GM21381 (cell line): Measurements from ENCODE around the gene SLC29A4.
"Not testable (repeated sequence)": the region's sequence is repeated elsewhere in the genome, so short reads cannot be mapped to it uniquely, and the experiment has no call there.

Source experiments
- ATAC-seq: cut with Tn5 transposase; IDR thresholded peaks from one replicate; pipeline ENCODE4 v1.9.1; 2021; ENCODE audit warnings: mild to moderate bottlenecking, moderate library complexity; ENCODE audit not compliant: unreplicated experiment

Gene SLC29A4

DNA sequence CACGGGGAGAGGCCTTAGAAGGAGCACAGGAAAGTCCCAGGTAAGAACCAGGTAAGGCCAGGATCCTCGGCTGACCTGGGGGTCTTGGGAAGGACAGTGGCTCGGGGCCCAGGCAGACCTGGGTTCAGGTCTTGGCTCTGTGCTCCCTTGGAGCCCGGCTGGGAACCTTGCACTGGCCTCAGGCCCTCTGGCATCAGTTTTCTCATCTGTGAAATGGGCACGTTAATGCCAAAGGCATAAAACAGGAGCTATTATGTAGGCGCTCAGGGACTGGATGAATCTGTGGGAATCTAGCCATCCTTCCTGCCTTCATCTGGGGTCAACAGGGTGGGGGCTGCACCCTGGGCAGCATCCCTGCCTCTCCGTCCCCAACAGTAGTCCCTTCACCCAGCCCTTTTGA is 8.3 kb upstream of the SLC29A4 start:
- no peak for ATAC-seq

DNA sequence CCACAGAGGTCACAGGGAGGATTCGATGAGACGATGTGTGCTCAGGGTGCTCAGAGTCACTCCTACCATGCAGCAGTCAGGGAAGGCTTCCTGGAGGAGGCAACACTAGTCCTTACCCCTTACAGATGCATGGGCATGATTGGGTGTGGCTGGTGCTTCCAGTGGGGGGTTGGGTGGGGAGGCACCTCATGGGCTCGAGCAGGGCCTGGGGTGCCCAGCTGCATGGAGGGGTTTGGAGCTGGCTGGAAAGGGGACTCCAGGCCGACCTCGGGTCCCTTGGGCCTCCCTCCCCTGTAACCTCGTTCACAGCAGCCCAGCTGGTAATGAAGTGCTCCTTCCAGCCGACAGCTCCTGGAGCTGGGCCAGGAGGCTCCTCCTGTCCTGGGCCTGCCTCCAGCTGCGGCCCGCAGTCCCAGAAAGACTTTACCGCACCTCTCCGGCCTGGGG is 7.7 kb upstream of the SLC29A4 start:
- not testable (repeated sequence) for ATAC-seq

DNA sequence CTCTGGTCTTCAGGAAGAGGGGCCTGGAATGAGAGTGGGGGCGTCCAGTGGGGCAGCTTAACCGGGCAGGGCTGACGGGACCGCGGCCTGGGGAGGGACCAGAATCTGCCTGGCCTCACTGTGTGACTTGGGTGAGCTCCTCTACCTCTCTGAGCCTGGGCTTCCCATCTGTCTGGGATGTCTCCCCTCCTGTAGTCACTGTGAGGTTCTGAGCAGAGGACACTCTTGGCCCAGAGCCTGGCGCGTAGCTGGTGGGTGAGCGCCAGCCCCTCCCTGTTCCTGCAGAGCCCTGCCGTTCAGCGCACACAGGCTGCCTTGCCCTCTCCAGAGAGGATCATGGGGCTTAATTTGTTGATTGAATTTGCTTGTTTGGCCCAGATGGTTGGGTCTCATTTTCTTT is 7.2 kb upstream of the SLC29A4 start:
- not testable (repeated sequence) for ATAC-seq

DNA sequence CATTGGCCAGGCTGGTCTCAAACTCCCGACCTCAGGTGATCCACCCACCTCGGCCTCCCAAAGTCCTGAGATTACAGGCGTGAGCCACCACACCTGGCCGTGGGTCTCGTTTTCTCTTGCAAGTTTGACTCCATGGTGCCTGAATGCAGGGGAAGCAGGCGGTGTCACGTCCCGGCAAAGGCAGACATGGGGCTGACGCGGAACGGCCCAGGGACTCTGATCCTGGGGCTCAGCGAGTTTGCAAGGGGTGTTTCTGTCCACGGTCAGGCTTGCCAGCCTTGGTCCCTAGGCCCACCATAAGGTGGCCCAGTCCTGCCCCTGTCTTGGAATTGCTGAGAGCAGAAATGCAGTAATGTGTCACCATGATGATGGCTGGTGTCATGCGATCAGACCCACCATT is 6.6 kb upstream of the SLC29A4 start:
- not testable (repeated sequence) for ATAC-seq

DNA sequence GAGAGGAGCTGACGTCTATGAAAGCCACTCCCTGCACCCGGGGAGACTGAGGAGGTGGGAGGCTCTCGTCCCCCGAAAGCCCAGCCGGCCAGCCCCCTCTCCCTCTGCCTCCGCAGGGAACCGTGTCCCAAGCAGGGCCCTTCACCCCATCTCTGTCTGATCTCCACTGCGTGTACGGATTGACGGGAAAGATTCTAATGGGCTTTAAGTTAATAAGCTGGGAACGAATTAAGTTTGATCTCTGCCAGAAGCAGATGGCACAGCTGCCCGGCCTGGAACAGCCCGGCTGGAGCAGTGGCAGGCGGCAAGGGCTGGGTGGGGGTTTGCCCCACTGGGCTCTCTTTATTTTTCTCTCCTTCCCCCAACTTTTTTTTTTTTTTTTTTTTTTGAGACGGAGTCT is 6.1 kb upstream of the SLC29A4 start:
- ATAC-seq = no peak

DNA sequence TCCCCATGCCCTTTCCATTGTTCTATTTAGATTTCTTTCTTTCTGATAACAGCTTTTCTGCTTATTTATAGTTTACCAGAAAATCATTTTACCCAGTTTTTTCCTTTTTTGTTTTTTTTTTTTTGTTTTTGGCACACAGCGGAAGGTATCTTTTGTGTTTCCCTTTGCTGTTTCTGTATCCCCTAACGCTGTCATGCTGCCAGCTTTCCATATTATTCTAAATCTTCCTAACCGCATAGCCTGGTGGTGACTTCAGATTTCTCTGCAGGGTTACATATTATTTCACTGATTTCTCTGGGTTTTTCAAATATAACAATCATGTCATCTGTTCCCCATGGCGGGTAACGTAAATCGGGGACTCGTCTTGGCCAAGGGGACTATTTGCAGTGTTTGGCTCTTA is 4.0 kb upstream of the SLC29A4 start:
- ATAC-seq = no peak

DNA sequence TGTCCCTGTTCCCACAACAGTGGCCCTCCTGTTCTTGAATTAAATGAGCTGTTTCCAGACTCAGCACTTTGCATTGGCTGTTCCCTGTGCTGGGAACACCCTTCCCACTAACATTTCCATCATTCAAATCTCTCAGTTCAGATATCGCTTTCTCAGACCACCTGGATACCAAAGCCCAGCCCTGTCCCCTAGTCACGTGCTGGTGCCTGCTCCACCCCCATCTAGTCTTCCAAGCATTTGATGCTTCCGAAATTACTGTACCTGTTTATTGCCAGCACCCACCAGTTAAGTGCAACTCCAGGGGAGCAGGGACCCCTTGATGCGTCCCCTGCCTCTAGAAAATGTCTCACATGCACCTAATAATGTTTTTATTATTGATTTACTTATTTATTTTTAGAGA is 3.0 kb upstream of the SLC29A4 start:
- ATAC-seq = no peak

DNA sequence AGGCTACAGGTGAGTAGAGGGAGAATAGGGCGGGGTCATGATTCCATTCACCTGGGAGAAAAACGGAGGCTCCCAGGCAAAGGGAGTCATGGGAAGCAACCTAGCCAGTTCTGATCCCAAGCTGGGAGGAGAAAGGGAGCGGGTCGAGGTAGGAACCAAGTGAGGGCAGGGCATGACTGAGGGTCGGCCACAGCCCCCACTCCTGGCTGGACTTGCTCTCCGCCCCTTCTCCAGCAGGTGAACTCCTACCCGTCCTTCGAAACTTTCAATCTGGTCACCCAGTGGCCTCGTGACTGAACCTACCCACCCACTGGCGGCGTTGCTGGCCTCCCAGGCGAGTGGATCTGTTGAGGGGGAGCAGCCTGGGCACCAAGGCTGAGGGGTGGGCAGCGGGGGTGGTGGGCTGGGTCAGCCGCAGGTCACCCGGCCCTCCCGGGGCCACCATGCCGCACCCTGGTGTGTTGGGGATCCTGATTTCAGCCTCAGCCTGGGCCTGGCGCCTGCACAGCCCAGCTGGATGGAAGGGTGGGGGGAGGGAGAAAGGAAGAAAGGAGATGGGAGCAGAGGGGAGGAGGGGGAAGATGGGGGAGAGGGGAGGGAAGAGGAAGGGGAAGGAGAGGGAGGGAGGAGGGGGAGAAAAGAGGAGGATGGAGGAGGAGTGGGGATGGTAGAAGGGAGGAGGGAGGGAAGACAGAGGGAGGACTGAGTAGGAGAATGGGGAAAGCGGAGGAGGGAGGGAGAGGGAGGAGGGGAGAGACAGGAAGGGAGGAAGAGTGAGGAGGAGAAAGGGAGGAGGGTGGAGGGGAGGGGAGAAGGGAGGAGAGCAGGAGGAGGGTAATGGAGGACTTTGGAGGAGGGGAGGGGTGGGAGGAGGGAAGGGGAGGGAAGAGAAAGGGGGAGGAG is 894 bp upstream of the SLC29A4 start:
- not testable (repeated sequence) for ATAC-seq

DNA sequence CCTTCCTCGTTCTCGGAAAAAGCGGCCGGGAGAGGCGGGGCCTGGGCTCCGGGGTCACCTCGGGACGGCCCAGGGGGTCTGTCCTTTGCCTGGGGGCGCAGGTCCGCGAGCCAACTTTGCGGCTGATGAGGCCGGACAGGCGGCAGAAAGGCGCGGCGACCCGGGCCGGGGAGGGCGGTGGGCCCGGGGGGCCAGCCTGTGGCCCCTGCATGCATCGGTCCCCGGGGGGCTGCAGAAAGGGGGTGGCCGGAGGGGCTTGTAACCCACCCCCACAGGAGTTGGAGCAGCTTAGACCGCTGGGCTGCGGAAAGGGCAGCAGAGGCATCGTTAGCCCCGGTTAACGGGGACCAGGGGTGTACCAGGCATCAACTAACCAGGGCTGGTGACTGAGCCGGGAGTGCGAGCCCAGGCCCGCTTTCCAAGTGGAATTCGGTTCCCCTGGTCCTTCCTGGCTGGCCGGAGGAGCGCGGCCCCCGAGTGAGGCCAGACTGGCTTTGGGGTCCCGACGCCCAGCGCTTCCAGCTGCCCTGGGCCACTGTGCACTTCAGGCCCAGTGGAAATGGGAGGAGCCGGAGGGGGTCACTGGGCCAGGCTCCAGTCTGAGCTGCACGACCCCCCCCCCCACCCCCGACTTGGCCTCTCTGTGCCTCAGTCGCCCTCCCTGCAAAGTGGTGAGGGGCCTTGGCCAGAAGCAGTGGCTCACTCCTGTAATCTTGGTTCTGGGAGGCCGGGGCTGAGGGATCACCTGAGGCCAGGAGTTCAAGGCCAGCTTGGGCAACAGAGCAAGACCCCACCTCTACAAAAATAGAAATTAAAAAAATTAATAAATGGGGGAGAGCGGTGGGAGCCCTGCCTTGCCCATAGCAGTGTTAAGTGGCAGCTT is 919 bp downstream of the SLC29A4 start:
- ATAC-seq = no peak

DNA sequence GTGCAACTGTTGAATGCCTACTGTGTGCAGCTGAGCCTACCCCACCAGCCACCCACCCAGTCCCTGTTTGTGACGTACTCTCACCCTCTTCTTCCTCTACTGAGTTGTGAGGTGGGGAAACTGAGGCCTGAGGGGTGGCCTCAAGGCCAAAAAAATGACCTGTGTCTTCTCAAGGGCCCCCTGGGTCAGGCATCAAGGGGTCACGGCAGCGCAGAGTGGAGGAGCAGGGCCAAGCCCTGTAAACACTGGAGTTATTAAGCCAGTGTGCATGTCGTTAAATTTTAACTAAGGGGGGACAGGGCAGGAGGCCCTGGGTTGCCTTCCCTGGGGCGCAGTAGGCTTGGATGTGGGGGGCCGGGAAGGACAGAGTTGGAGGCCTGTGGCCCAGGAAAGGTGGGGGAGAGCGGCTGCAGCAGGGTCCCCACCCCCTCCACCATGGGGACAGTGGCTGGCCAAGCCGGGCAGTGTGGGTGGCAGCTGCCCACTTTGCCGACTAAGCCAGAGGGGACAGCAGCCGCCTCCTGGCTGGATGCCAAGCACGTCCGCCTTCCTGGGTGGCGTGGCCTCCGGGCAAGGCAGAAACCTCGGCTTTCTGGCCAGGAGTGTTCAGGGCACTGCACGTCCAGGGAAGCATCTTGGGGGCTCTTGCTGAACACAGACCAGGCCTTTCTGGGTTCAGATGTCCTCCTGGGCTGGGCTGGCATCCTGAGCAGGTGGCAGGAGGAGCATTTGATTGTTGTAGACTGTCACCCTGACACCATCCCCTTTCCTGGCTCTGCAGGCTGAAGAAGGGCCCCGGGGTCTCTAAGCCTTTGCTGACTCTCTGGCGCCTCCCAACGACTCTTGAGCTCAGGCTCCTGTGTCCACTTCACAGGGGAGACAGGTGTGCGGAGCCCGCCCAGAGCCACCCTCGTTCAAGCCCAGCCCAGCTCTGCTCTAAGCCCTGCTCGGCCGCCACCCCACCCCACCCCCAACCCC is 1.9 kb downstream of the SLC29A4 start:
- ATAC-seq = no peak

DNA sequence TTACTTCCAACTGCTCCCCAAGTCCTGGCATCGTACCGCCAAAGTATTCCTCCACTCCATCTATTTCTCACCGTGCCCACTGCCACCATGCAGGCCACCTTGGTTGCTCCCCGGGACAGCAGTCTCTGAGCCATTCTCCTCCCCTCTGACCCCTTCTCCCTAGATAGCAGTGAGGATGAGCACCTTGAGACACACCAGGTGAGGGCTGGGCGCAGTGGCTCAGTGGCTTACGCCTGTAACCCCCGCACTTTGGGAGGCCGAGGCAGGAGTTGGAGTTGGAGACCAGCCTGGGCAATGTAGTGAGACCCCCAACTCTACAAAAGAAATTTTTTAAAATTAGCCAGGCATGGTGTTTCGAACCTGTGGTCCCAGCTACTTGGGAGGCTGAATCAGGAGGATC is 4.2 kb downstream of the SLC29A4 start:
- ATAC-seq = no peak

DNA sequence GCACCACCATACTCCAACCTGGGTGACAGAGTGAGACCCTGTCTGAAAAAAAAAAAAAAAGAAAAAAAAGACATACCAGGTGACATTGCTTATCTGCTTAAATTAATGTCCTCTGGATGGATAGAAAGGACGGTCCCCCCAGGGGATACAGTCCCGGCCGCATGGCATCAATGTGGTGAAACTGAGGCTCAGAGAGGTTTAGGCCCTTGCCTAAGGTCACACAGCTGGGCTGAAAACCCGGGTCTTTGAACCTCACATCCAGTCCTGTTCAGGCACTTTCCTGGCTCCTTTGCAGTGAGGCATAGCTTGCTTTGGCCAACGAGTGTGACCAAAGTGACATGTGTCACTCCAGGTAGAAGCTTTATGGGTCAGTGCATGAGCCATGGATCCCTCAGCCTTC is 4.6 kb downstream of the SLC29A4 start:
- ATAC-seq = not testable (repeated sequence)

DNA sequence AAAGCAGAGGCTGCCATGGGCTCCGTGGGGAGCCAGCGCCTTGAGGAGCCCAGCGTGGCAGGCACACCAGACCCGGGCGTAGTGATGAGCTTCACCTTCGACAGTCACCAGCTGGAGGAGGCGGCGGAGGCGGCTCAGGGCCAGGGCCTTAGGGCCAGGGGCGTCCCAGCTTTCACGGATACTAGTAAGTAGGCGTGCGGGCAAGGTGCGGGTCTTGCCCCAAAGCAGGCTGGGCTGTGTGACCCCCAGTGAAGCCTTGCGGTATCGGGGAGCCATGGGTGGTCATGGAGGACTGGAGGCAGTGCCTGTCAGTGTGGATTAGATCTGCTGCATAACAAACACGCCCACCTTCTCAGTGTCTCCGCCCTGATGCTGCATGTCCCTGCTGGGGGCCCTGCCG is 5.1 kb downstream of the SLC29A4 start:
- no peak for ATAC-seq

DNA sequence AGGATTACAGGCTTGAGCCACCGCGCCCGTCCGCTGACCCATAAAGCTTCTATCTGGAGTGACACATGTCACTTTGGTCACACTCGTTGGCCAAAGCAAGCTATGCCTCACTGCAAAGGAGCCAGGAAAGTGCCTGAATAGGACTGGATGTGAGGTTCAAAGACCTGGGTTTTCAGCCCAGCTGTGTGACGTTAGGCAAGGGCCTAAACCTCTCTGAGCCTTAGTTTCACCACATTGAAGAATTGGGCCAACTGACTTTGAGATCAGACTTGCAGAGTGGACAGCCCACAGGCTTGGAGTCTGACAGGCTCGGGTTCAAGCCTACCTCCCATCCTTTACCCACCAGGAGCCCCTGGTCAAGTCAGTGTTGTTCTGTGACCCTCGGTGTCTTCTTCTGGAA is 5.8 kb downstream of the SLC29A4 start:
- ATAC-seq = not testable (repeated sequence)

DNA sequence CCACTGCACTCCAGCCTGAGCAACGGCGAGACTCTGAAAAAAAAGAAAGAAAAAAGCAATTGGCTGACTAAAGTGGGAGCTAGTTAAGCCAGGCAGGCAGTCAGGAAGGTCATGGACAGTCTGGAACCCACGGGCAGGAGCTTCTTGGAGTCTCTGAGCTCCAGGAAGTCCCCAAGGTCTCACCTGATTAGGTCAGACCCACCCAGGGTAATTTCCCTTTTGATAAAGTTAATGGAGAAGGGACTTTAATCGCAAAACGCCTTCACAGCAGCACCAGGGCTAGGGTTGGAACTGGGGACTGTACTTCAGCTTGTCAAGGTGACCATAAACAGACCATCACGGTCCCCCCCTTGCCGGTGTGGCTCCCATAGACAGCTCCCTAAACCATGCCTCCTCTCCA is 6.6 kb downstream of the SLC29A4 start:
- ATAC-seq = no peak

DNA sequence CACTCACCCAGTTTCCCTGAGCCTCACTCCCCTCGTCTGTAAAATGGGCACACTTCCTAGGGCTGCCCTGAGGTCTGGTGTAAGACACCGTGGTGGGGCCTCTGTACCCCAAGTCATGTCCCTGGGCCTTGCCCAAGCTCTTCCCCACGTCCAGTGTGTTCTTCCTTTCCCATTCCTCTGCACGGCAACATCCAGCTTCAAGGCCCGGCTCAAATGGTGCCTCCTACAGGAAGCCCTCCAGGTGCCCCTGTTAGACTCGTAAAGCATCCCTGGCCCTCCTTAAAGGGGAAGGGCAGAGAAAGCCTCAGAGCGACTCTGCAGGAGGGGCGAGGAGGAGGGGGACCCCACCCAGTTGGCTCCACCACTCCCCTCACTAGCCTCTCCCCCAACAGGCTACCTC is 8.6 kb downstream of the SLC29A4 start:
- no peak for ATAC-seq

DNA sequence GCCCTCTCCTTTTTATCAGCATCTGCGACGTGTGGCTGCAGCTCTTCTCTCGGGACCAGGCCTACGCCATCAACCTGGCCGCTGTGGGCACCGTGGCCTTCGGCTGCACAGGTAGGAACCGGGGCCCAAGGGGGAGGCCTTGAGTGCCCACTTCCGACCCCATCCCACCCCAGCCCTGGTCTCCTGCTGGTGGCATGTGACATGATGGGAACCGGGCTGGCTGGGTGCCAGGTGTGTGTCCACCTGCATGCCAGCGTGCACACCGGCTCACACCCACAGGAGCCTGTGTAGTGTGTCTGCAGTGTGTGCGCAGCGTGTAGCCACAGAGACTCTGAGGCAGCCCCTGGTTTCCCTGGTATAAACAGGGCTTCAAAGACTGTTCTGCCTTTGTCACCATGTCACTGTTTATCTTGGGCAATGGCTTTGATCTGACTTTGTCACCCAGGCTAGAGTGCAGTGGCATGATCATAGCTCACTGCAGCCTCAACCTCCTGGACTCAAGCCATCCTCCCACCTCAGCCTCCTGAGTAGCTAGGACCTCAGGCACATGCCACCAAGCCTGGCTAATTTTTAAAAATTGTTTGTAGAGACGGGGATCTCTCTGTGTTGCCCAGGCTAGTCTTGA is 9.1 kb downstream of the SLC29A4 start:
- ATAC-seq = not testable (repeated sequence)

DNA sequence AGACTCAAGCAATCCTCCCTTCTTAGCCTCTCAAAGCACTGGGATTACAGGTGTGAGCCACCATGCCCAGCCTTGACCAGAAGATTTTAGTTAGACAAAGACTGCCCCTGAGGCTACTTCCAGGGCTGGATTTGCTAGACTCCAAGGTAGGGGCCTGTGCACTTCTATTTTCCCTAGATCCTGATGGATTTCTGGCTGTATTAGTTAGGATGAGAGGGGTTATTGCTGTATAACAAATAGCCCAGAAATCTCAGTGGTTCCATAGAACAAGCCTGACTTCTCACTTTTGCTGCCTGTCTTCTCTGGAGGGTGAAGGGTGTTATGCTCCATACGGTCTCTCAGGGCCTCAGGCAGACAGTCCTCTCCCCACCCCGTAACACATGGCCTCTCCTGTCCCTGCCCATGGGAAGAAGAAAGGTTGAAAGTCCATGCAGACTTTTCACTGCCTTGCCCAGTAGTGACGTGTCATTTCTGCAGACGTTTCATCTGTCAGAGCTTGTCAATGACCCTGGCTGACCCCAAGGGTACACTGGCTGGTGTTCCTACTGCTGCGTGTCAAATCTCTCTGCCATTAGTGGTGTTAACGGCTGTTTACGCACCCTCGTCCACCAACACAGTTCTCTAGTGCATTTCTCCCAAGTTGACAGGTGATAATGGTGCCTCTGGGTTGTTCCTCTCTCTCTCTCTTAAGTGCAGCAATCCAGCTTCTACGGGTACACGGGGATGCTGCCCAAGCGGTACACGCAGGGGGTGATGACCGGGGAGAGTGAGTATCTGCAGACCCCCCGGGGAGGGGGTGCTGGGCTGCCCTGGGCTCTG is 11.6 kb downstream of the SLC29A4 start:
- no peak for ATAC-seq
